Dermis blood vessel endothelial cell (primary cell): ENCODE results near the gene STK39. TPM values are rescaled to one million over a fixed set of nuclear protein-coding genes. Genes with fewer than 3 reads are reported as not detected.

Source experiments
- DNase-seq: peaks from one replicate; pipeline ENCODE4 v3.0.0; 2010
- total RNA-seq: library from RNA; depleted of rRNA; stranded (reverse); fragments of >200 nt; gene quantifications from 2 replicates; pipeline ENCODE4 v1.2.3, GENCODE V29; 2014

The STK39 gene
- total RNA-seq, 1 donor from 2014 or later: 2.7 TPM

GRCh38 chr2:168207851-168208250 lies 39.5 kb downstream of the STK39 start:
- DNase-seq: no peak

DNA sequence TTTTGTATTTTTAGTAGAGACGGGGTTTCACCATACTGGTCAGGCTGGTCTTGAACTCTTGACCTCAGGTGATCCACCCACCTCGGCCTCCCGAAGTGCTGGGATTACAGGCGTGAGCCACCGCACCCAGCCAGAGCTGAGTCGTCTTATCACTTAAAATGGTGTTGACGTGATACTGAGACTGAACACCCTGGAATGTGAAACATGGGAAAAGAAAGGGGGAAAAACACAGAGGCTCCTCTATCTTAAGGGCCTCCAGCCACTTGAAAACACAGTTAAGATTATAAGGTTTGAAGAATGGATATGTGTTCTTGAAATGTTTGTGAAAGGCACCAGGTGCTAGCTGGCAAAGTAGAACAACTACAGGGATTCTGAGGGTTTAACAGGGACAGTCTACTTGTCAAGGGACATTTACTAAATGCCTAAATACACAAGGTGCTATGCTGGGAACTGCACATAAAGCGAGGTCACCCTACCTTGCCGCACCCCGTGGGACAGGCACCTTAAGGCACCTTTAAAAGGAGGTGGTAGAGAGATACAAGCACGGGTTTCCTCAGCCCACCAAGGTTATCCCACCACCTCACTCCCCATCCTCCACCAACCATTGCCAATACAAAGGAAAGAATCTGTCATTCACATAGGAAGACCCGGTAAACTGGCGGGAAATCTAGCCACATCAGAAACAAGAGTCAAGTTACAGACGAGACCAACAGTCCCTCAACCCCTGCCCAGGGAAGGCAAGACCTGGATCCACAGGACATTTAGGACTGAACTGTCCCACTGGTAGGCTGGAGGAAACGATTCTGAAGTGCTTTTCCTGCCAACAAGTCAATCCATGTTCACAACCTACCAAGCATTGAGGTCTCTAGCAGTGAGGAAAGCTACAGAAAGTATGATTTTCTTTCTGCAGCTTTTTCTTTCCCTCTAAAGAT lies 43.4 kb downstream of the STK39 start:
- no peak for DNase-seq

GRCh38 chr2:168201584-168202116 lies 45.7 kb downstream of the STK39 start:
- DNase-seq: no peak

DNA sequence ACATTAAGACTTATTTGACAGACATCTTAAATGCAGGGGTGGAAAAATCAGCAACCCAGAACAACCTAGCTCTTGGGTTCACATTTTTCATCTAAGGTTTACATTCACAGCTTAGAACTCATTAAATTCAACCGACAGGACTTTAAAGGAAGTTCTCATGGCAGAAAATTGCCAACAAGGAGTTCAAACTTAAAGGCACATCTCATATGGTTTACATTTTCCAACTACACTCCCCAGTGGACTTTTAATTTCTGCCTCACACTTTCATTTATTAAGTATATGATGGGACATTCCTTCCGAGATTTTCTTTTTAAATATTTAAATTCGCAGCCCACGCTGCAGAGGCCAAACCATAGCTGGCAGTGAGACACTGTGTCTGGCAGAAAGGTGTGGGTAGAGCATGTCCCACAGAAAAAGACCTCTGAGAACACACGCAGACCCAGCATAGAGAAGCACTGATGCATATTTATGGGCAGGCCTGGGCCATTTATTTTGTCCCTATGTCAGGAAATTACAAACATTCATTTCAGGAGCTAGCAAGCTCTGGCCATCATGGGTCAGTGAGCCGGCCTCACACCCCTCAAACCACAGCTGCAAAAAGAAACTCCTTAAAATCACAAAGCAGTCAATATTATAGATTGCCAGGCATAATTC lies 46.3 kb downstream of the STK39 start:
- no peak for DNase-seq

- DNase-seq: no peak
These were observed 48.8 kb downstream of the STK39 start for GRCh38 chr2:168198476-168199207.

DNA sequence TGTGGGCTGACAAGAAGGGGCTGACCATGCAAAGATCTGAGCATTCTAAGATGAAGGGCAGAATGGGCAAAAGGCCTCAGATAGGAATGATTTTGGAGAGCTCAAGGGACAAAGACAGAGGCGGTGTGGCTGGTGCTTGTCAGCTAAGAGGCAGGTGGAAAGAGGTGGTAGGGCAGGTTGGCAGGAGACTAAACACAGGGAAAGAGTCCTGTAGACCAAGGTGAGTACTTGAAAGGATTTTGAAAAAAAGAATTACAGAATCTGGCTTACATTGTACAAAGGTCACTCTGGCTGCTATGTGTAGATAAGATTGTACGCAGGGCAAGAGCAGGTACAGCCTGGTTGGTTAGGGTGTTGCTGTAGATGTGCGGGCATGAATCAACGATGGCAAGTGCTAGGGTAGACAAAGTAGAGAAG lies 50.6 kb downstream of the STK39 start:
- DNase-seq: no peak

- DNase-seq: no peak
These were observed 52.4 kb downstream of the STK39 start for GRCh38 chr2:168194784-168195522.

- DNase-seq: peak; percentile 34
These were observed 54.4 kb downstream of the STK39 start for GRCh38 chr2:168192839-168193616.

- DNase-seq: no peak
These were observed 55.2 kb downstream of the STK39 start for GRCh38 chr2:168191955-168192785.

DNA sequence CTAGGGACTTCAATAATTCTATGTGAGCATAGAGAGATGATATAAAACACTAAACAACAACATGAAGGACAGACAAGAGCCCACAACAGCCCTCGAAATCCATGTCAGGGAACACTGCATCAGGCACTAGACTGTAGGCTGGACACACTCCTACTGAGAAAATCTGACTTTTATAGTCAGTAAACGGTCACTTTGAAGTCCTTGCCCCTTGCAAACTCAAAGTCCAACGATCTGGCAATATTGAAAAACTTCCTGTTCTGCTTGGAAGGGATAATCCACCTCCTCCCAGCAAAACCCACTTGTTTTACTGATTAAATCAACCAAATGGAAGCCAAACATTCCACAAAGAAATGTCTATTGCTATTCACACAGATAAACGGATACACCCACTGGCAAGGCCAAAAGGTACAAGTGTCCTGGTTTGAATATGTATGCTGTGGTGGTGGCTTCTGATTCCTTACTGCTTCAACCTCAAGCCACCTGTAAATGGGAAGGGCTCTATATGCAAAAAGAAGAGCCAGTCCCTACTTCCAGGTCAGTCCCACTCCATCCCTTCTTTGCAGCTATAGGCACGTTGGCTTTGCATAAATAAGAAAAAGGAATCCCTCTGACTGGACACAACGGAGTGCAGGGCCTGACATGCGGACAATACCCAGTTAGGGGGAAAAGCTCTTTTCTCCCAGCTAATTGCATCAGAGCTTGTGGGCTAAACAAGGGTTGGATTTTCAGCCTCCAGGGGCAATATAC lies 56.6 kb downstream of the STK39 start:
- DNase-seq: no peak

- peak; percentile 74 for DNase-seq
These were observed 57.4 kb downstream of the STK39 start for GRCh38 chr2:168189835-168190569.

- DNase-seq: no peak
These were observed 59.4 kb downstream of the STK39 start for GRCh38 chr2:168188002-168188401.

GRCh38 chr2:168186452-168186851 lies 60.9 kb downstream of the STK39 start:
- DNase-seq: no peak

DNA sequence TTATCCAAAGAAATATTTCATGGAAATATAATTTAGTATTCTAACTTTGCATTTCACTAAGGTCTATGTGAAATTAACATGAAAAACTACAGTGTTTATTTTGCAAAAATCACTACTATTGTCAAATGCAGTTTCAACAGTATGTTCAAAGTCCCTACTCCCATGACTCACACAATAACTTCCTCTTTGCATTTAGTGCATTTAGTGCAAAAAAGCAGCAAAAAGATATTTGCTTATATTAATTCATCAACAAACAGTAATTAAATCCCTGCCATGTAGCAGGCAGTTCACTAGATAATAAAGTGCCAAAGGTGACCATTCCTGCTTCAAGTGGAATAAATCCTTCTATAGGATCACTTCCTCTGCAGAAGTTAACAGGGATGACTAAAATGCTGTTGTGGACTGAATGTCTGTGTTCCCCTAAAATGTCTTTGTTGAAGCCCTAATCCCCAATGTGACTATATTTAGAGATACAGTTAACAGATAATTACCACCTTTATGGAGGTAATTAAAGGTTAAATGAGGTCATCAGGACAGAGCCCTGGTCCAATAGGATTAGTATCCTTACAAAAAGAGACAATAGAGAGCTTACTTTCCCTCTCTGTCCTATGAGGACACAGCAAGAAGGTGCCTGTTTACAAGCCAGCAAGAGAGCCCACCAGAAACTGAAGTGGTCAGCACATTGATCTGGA lies 61.7 kb downstream of the STK39 start:
- DNase-seq: peak; percentile 25

- DNase-seq: no peak
These were observed 62.5 kb downstream of the STK39 start for GRCh38 chr2:168184681-168185513.

DNA sequence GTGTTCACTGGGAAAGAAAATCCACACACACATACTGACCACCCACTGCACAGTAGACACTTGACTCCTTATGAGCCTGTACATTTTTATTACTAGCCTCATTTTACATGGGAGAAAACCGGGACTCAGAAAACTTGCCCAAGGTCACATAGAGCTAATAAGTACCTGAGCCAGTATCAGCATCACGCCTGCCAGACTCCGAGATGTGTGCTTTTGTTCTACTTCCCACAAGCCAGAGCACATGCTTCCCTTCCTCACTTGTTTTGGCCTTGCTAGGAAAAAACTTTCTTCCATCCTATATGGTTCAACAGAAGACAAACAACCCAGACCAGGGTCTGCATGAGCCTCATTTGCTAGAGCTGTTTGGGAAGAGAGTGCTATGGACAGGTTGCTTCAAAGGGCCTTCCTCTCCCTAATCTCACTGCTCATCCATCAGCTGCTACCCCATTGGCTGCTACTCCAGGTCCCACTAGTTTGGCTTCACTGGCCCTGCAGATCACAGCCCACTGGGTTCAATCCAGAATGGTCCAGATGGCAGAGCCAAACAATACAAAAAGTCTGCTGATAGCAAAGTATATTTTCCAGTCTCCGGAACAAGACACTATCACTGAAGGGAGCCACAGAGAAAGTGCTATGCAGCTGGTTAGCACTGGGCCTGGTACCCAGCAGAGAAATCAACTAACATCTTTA lies 63.9 kb downstream of the STK39 start:
- no peak for DNase-seq
